Urinary bladder (tissue), 4 donors: ENCODE measurements around the gene NUDT22. TPM values are rescaled to one million over a fixed set of nuclear protein-coding genes. Genes with fewer than 3 reads are reported as not detected.

ENCODE experiments used
- DNase-seq: peaks from one replicate; pipeline ENCODE4 v3.0.0-alpha.2; 2015; ENCODE audit errors: extremely low spot score
- H3K27ac ChIP-seq: one replicate; pipeline ENCODE4 v1.5.1; 2013; ENCODE audit warnings: low read depth, mild to moderate bottlenecking, moderate library complexity
- H3K36me3 ChIP-seq: one replicate; pipeline ENCODE4 v1.6.1; 2013; ENCODE audit warnings: mild to moderate bottlenecking, moderate library complexity; ENCODE audit not compliant: insufficient read depth
- H3K4me1 ChIP-seq: one replicate; pipeline ENCODE4 v1.6.1; 2013; ENCODE audit warnings: mild to moderate bottlenecking, moderate library complexity; ENCODE audit not compliant: insufficient read depth
- H3K4me3 ChIP-seq: one replicate; pipeline ENCODE4 v1.5.1; 2013; ENCODE audit warnings: low read depth, low read length
- WGBS: extraction: QIAGEN DNeasy Blood & Tissue Kit; methylation state at CpG from one replicate; pipeline ENCODE4 v1.1.7; 2013; 5-methylcytosine and 5-hydroxymethylcytosine counted together
- polyA plus RNA-seq: library from polyadenylated mRNA; stranded (reverse); fragments of 200-250 nt; gene quantifications from one replicate; pipeline ENCODE4 v1.2.3, GENCODE V29; 2013
- total RNA-seq: library from RNA; depleted of rRNA; stranded (reverse); fragments of >200 nt; gene quantifications from one replicate; pipeline ENCODE4 v1.2.3, GENCODE V29; 2014
- donor health status: healthy with polysubstance abuse.
- donor health status: healthy.

NUDT22 gene
- total and polyA plus RNA-seq, 2 donors, result 15.4 to 61.0 TPM

DNA sequence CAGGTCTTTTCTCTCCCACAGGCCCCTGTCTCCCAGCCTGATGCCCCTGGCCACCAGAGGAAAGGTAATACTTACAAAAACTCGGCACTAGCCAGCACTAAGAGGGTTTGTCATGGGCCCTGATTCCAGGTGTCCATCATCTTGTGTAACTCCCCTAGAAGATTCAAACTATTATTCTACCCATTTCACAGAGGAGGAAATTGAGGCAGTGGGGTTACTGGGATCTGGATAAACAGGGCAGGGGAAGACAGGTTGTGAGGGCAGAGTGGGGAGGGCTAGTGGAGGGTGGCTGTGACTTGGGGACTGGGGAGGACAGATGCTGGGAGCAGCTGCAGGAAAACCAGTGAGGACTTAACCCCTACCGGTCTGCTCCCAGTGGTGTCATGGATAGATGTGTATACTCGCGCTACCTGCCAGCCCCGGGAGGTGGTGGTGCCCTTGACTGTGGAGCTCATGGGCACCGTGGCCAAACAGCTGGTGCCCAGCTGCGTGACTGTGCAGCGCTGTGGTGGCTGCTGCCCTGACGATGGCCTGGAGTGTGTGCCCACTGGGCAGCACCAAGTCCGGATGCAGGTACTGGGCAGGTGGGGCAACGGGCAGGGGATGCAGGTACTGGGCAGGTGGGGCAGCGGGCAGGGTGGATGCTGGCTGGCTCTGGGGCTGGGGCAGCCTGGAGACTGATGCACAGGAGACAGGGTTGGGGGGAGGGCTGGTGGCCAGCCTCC is 9.5 kb downstream of the NUDT22 start:
- H3K27ac ChIP-seq, result no peak overlapping the region
- no peaks in the 10 kb centered on the region for H3K4me1 ChIP-seq
- H3K36me3 ChIP-seq, result no peaks in the 10 kb centered on the region
- WGBS, result 87% methylated on average over 12 of the region's 12 CpGs
- no peak for DNase-seq
- peak overlapping the region; percentile 86 for H3K4me3 ChIP-seq

DNA sequence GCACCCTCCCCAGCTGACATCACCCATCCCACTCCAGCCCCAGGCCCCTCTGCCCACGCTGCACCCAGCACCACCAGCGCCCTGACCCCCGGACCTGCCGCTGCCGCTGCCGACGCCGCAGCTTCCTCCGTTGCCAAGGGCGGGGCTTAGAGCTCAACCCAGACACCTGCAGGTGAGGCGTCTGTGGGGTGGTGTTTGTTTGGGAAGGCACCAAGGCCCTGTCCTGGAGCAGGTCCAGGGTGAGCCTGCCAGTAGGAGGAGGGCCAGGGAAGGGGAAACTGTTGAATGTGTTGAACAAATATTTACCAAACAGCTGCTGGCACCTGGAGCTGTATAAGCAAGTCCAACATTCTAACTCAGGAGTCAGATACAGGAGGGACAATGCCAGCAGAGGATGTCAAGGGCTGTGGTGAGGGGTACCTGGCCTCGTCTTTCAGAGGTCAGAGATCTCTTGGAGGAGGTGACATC is 11.4 kb downstream of the NUDT22 start:
- no peaks in the 10 kb centered on the region for H3K36me3 ChIP-seq
- no peak for DNase-seq
- no peak overlapping the region for H3K4me3 ChIP-seq
- peak overlapping the region; percentile 3 for H3K27ac ChIP-seq
- 69% methylated on average over 12 of the region's 12 CpGs for WGBS
- no peaks in the 10 kb centered on the region for H3K4me1 ChIP-seq

DNA sequence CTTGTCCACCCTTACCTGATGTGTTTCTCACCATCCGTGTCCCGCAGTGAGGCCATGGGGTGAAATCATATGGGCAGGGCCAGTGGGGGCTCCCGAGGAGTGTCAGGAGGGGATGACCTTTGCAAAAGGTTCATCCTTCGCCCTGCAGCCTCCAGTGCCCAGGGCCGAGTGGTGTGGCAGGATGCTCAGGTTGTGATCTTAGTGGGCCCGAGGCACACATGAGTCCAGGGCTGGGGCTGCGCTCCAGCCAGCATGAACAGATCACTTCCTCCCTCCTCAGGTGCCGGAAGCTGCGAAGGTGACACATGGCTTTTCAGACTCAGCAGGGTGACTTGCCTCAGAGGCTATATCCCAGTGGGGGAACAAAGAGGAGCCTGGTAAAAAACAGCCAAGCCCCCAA is 12.0 kb downstream of the NUDT22 start:
- Histone ChIP-seq H3K36me3 (no peaks in the 10 kb centered on the region), H3K27ac (peak overlapping the region; percentile 3), H3K4me1 (no peaks in the 10 kb centered on the region), H3K4me3 (no peak overlapping the region)
- WGBS, result 88% methylated on average over 9 of the region's 9 CpGs
- no peak for DNase-seq

DNA sequence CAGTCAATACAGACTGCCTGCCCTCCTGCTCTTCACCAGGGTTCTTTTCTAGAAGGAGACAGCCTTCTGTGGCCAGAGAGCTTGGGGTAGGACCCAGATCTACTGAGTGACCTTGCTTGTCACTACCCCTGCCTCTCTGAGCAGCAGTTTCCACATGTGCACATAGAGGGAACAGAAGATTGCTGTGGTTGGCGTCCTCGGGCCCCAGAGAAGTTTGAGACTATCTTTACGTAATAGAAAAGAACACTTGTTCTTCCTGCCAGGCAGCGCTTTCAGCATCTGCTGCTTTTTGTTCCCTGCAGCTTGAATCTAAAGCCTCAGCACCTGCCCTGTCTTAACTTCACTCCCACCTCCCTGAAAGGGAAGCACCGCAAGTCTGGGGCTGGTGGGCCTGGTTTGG is 12.9 kb downstream of the NUDT22 start:
- whole genome bisulfite sequencing, result 90% methylated on average over 5 of the region's 5 CpGs
- DNase-seq, result no peak
- Histone ChIP-seq H3K27ac (no peak overlapping the region), H3K4me1 (no peaks in the 10 kb centered on the region), H3K36me3 (no peaks in the 10 kb centered on the region), H3K4me3 (no peak overlapping the region)

DNA sequence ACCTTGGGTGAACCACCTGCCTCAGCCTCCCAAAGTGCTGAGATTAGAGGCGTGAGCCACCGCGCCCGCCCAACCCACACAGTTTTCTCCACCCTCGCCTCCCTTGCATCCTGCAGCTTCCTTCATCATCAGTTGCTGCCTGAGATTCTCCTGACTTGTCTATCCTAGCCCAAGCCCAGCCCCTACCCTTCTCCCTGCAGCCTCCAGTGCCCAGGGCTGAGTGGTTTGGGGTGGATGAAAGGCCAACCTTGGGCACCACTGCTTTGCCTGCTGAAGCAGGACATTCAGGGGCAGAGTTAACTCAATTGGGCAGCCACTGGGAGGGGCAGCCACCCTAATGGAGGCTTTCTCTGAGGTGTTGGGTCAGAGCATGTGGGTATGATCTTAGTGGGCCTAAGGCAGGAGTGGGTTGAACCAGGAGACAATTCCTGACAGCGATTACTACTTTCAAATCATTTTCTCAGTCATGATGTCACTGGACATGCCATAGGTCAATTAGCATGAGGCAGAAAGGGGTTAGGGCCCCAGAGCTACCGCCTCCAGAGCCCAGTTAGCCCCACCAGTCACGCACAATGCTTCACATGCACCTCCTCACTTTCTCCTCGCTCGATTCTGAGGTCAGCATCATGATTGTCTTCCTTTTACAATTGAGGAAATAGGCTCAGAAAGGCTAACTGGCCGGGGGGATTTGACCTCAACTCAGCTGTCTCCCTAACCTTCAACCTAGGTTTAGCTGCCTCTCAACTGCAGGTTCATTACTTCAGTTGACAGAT is 13.8 kb downstream of the NUDT22 start:
- no peak overlapping the region for H3K4me3 ChIP-seq
- peak overlapping the region; percentile 99 for H3K27ac ChIP-seq
- 86% methylated on average over 11 of the region's 11 CpGs for WGBS
- H3K36me3 ChIP-seq, result no peaks in the 10 kb centered on the region
- H3K4me1 ChIP-seq, result no peaks in the 10 kb centered on the region
- no peak for DNase-seq

DNA sequence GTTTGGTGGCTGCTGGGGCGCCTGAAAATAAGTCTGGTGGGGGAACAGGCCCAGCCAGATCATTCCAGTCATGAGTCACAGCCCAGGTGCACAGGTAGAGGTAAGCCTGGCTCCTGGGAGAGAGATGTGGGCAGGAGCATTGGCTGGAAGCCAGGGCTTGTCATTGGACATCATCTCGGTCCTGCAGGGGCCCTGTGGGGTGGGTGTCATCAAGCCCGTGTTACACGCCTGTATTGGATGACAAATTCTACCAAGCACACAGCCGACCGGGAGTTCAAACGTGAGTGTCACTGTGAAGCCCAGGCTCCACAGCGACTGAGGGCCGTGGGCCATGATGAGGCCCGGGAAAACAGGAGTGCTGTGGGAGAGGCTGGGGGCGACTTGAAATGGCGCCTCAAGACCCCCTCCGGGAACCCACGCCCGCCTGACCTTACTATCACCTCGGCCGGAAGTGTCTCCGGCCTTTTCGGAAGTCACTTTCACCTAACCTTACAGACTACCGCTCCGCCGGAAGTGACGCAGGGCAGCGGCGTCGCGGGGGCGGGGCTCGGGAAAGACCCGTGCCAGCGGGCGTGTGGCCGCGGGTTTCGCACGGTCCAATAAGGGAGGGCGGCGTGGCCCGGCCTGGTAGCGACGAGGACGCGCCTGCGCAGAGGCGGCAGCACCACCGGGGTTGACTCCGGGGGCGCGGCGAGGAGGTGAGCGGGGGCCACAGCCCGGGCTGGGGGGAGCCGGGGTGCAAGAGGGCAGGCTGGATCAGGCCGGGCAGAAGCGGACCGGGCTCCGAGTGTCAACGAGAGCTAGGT is 14.6 kb downstream of the NUDT22 start, which contains the start of gene FKBP2:
FKBP2 (plus strand) TSS at position 661 of the 806 bp plus-strand sequence. CDS start 1,293 bp downstream, outside the sequence.
- no peaks in the 10 kb centered on the region for H3K36me3 ChIP-seq
- WGBS, result 1% methylated on average over 58 of the region's 58 CpGs
- DNase-seq, result peak; percentile 88
- peak within 1 kb of the TSS; percentile 99 for H3K27ac ChIP-seq
- peak within 1 kb of the TSS; percentile 81 for H3K4me3 ChIP-seq
- H3K4me1 ChIP-seq, result no peaks in the 10 kb centered on the region

DNA sequence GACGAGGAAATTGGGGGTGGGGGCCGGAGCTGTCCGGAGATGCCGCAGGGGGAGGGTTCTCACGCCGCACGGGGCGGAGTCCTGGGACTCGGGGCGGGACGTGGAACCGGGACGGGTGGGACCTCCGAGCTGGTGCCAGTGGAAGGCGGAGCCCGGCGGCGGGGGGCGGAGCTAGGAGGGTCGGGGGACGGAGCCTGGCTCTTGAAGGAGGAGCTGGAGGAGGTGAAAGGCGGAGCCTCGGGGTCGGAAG is 15.1 kb downstream of the NUDT22 start:
- WGBS, result 2% methylated on average over 24 of the region's 24 CpGs
- no peaks in the 10 kb centered on the region for H3K36me3 ChIP-seq
- H3K27ac ChIP-seq, result peak overlapping the region; percentile 99
- H3K4me3 ChIP-seq, result peak overlapping the region; percentile 34
- no peaks in the 10 kb centered on the region for H3K4me1 ChIP-seq
- peak; percentile 97 for DNase-seq

DNA sequence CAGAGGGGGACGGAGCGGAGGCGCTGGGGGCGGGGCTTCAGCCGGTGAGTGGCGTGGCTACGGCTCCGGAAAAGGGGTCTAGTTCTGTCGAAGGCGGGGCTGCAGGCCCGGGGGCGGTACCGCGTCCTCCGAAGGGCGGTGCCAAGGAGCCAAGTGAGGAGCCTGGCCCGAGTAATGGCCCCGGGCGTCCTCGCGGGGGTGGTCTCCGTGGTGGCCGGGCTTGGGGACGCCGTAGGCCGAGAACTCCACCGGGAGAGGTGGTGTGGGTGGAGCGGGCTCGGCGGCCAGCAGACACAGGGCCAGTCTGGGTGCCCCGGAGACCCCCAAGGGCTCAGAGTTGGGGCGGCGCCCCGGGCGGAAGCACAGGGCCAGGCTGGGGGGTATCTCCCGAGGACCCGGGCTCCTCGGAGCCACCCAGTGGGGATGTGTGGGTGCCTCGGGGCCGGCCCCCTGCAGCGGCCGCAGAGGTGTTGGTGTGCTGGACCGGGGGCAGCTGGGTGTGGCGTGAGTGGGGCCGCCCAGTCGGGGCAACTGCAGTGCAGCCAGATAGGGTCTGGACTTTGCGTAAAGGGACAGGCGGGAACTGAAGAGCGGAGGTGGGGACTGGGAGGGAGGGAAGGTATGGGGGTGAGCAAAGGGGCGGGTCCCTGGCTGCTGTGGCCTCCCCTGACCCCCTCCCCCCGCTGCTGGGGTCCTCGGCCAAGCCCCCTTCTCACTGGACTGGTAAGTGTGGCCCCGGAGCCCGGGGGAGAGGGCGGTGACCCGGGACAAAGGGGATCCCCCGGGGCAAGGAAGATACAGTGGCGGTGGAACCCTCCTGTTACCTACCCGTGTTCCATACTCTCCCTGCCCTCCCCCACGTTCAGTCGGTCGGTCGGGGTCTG is 15.7 kb downstream of the NUDT22 start:
- H3K4me1 ChIP-seq, result no peaks in the 10 kb centered on the region
- H3K27ac ChIP-seq, result peak overlapping the region; percentile 95
- no peaks in the 10 kb centered on the region for H3K36me3 ChIP-seq
- WGBS, result under 1% methylated on average over 63 of the region's 63 CpGs
- no peak for DNase-seq
- peak overlapping the region; percentile 81 for H3K4me3 ChIP-seq

DNA sequence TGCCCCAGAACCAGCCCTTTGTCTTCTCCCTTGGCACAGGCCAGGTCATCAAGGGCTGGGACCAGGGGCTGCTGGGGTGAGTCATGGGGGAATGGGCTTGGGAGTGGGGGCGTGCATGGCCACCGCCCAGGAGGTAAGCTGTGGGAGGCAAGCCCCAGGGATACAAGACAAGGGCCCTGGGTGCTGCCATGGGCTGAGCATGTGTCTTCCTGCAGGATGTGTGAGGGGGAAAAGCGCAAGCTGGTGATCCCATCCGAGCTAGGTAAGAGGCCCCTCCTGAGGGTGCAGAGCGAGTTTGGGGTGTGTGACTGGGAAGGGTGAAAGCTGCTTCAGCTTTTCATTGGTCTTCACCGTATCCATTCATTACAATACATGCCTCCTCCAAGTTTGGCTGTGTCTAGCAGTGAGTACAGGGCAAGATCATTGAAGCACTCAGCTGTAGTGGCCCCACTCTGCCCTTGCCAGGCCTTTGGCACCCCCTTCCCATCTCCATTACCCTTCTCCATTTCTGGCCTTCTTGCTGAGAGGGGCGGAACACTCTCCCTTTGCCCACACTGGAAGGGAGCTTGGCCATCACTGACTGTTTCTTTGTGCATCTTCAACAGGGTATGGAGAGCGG is 17.3 kb downstream of the NUDT22 start:
- Histone ChIP-seq H3K4me3 (no peak overlapping the region), H3K27ac (no peak overlapping the region), H3K36me3 (no peaks in the 10 kb centered on the region), H3K4me1 (no peaks in the 10 kb centered on the region)
- WGBS, result 82% methylated on average over 8 of the region's 8 CpGs
- DNase-seq, result no peak

DNA sequence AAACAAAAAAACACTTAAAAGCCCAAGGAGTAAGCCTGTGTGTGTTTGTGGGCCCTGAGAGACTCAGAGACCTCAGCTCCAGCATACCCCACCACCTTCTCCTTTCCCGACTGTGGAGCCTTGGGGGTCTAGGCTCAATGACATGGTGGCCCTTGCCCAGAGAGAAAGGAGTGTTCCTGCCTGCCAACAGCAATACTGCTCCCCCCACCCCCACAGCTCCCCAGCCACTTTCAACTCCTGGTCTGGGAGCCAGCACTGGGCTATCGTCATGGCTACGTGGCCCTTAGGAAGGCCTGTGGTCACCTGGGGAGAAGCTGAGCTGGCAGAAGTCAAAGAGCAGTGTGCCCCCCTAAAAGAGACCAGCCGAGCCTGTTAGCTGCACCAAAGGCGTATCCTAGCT is 18.0 kb downstream of the NUDT22 start:
- WGBS, result 65% methylated on average over 5 of the region's 5 CpGs
- DNase-seq, result no peak
- no peaks in the 10 kb centered on the region for H3K36me3 ChIP-seq
- H3K27ac ChIP-seq, result no peak overlapping the region
- no peak overlapping the region for H3K4me3 ChIP-seq
- no peaks in the 10 kb centered on the region for H3K4me1 ChIP-seq

DNA sequence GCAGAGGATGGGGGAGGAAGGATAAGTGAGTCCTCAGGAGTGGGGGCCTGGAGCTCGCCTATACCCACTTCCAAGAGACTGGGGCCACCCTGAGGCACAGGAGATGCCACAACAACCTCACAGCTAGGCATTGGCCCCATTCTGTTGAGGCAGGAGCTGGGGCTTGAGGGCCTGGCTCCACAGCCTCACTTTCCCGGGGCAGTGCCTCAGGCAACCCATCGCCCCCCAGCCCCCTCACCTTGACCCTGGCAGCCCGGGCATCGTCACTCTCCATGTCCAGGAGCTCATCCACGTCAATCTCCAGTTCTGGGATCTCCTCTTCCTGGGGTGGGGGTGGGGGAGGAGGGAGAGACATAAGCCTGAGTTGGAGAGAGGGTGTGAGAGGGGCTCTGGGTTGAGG is 18.9 kb downstream of the NUDT22 start:
- H3K4me3 ChIP-seq, result no peak overlapping the region
- WGBS, result 42% methylated on average over 6 of the region's 6 CpGs
- no peak for DNase-seq
- no peaks in the 10 kb centered on the region for H3K4me1 ChIP-seq
- peak overlapping the region; percentile 62 for H3K27ac ChIP-seq
- no peaks in the 10 kb centered on the region for H3K36me3 ChIP-seq

DNA sequence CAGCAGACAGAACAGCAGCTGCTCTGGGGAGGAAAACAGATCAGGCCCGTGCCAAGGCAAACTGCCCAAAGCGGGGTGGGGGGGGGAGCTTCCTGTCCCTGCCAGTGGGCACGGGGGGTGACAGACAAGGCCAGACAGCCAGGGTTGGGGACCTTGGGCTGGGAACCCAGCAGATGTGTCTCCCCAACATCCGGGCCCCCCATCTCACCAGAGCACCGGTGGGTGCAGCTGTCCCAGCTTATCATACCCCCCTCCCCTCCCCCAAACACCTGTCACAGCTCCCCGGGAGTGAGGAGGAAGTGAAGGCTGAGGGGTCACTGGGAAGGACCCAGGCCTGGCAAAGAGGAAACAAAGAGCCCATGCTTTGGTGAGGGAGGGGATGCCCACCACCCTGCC is 19.3 kb downstream of the NUDT22 start:
- WGBS, result 11% methylated on average over 6 of the region's 6 CpGs
- DNase-seq, result no peak
- Histone ChIP-seq H3K27ac (peak overlapping the region; percentile 62), H3K4me3 (peak overlapping the region; percentile 56), H3K36me3 (no peaks in the 10 kb centered on the region), H3K4me1 (no peaks in the 10 kb centered on the region)
